Left lobe of liver (tissue), 2 donors: ENCODE measurements around the gene TRAF5. TPM values are rescaled to one million over a fixed set of nuclear protein-coding genes. Genes with fewer than 3 reads are reported as not detected.
"Not testable (repeated sequence)": the region's sequence is repeated elsewhere in the genome, so short reads cannot be mapped to it uniquely, and the experiment has no call there.

Experiments
- ATAC-seq: fragments of 200-7000 bp; cut with Tn5 transposase; one replicate; pipeline ENCODE4 v1.9.1; 2020; ENCODE audit warnings: mild to moderate bottlenecking, moderate library complexity
- DNase-seq: peaks from one replicate; pipeline ENCODE4 v3.0.0-alpha.2; 2020; ENCODE audit warnings: low spot score
- total RNA-seq: library from RNA; stranded (reverse); gene quantifications from one replicate; pipeline ENCODE4 v1.2.1, GENCODE V29; 2021
- donor health status: DM: no; HTN: no; CAD: no; lungs with moderate emphysema.
- donor health status: DM: no; HTN: yes; CAD: no.

The TRAF5 gene
- total RNA-seq, 1 donor from 2014 or later, result 0.98 TPM

- DNase-seq (no peak), ATAC-seq (no peak)
Measured at GRCh38 chr1:211343607-211344006, 17.0 kb downstream of the TRAF5 start.

- ATAC-seq (no peak), DNase-seq (no peak)
Measured at GRCh38 chr1:211344152-211344618, 17.6 kb downstream of the TRAF5 start.

- DNase-seq (no peak), ATAC-seq (no peak)
Measured at GRCh38 chr1:211345719-211346118, 19.1 kb downstream of the TRAF5 start.

GRCh38 chr1:211347077-211347844 lies 20.6 kb downstream of the TRAF5 start:
- no peak for ATAC-seq
- DNase-seq, result no peak

GRCh38 chr1:211348547-211348946 lies 21.9 kb downstream of the TRAF5 start:
- DNase-seq (no peak), ATAC-seq (no peak)

- no peak for ATAC-seq
- no peak for DNase-seq
Measured at GRCh38 chr1:211349741-211350140, 23.1 kb downstream of the TRAF5 start.

- ATAC-seq, DNase-seq: not testable (repeated sequence)
Measured at GRCh38 chr1:211352055-211352454, 25.4 kb downstream of the TRAF5 start.

- ATAC-seq, result no peak
- no peak for DNase-seq
Measured at GRCh38 chr1:211352465-211352864, 25.8 kb downstream of the TRAF5 start.

GRCh38 chr1:211352985-211353515 lies 26.4 kb downstream of the TRAF5 start:
- DNase-seq (no peak), ATAC-seq (peak; percentile 74)

GRCh38 chr1:211353562-211354212 lies 27.1 kb downstream of the TRAF5 start:
- DNase-seq (no peak), ATAC-seq (no peak)

- ATAC-seq, result no peak
- no peak for DNase-seq
Measured at GRCh38 chr1:211355873-211356272, 29.2 kb downstream of the TRAF5 start.

GRCh38 chr1:211356723-211357407 lies 30.2 kb downstream of the TRAF5 start:
- DNase-seq, result no peak
- ATAC-seq, result no peak

GRCh38 chr1:211358685-211359084 lies 32.1 kb downstream of the TRAF5 start:
- no peak for ATAC-seq
- DNase-seq, result no peak

- ATAC-seq (no peak), DNase-seq (no peak)
Measured at GRCh38 chr1:211359876-211360275, 33.2 kb downstream of the TRAF5 start.

GRCh38 chr1:211361202-211361601 lies 34.6 kb downstream of the TRAF5 start:
- no peak for DNase-seq
- ATAC-seq, result no peak

- DNase-seq (no peak), ATAC-seq (no peak)
Measured at GRCh38 chr1:211369640-211370039, 43.0 kb downstream of the TRAF5 start.

GRCh38 chr1:211370669-211371068 lies 44.0 kb downstream of the TRAF5 start:
- DNase-seq (no peak), ATAC-seq (no peak)

GRCh38 chr1:211371406-211372105 lies 44.9 kb downstream of the TRAF5 start:
- DNase-seq, result no peak
- no peak for ATAC-seq

- DNase-seq (no peak), ATAC-seq (no peak)
Measured at GRCh38 chr1:211372463-211372862, 45.8 kb downstream of the TRAF5 start.

- DNase-seq (no peak), ATAC-seq (no peak)
Measured at GRCh38 chr1:211375146-211375818, 48.6 kb downstream of the TRAF5 start.
